HepG2 (cell line): ENCODE measurements around the gene REM2.

Experiments
- CTCF ChIP-seq: sonication (generic); formaldehyde crosslinking; IDR thresholded peaks from 2 replicates; pipeline ENCODE4 v1.5.0; 2020; ENCODE audit warnings: mild to moderate bottlenecking, missing genetic modification reagents, moderate library complexity
- POLR2A ChIP-seq, 2 experiments: IDR thresholded peaks; 2 replicates each; pipeline ENCODE4 v1.6.1; 2011; ENCODE audit warnings: low read depth in 2 of 2, low read length in 2 of 2, mild to moderate bottlenecking in 1 of 2, moderate library complexity in 1 of 2; ENCODE audit not compliant: insufficient read depth in 1 of 2
- RAD21 ChIP-seq: fragments of 450-650 bp; formaldehyde crosslinking; IDR thresholded peaks from 2 replicates; pipeline ENCODE4 v1.5.0; 2020; ENCODE audit warnings: mild to moderate bottlenecking
- SCMH1 ChIP-seq: sonication (generic); formaldehyde crosslinking; IDR thresholded peaks from 2 replicates; pipeline ENCODE4 v1.9.0; 2021; ENCODE audit warnings: missing genetic modification reagents, mild to moderate bottlenecking, borderline replicate concordance
- ZUFSP ChIP-seq: sonication (generic); formaldehyde crosslinking; IDR thresholded peaks from 2 replicates; pipeline ENCODE4 v1.9.0; 2021; ENCODE audit warnings: missing genetic modification reagents, mild to moderate bottlenecking, borderline replicate concordance

- TF ChIP-seq CTCF (peak; percentile 20; the same call in 1 of the 2 replicates), ZUFSP (CRISPR knock-in tag) (no peak), SCMH1 (CRISPR knock-in tag) (no peak), POLR2A (IDR thresholded peaks at IDR 0.05; ENCODE audit: insufficient read depth in 1 of 2, low read depth in 2 of 2, low read length in 2 of 2) (no peak), RAD21 (CRISPR knock-in tag) (no peak)
Measured at GRCh38 chr14:22905627-22906026, 22.6 kb downstream of the REM2 start.
